Mucosa of descending colon (tissue), 3 donors: ENCODE measurements around the gene WFDC12. TPM values are rescaled to one million over a fixed set of nuclear protein-coding genes. Genes with fewer than 3 reads are reported as not detected.

Experiments used
- ATAC-seq: fragments of 200-7000 bp; cut with Tn5 transposase; one replicate; pipeline ENCODE4 v1.9.1; 2020; ENCODE audit warnings: mild to moderate bottlenecking, moderate library complexity
- DNase-seq, 3 donors: peaks; one replicate each; pipeline ENCODE4 v3.0.0-alpha.2; 2020
- H3K36me3 ChIP-seq: fragments of 200-600 bp; one replicate; pipeline ENCODE4 v1.8.0; 2021; ENCODE audit warnings: low read depth, mild to moderate bottlenecking
- H3K4me1 ChIP-seq: fragments of 200-600 bp; one replicate; pipeline ENCODE4 v1.8.0; 2021; ENCODE audit warnings: low read depth, mild to moderate bottlenecking
- H3K4me3 ChIP-seq: fragments of 200-600 bp; one replicate; pipeline ENCODE4 v1.8.0; 2021; ENCODE audit warnings: mild to moderate bottlenecking
- H3K9me3 ChIP-seq: fragments of 200-600 bp; one replicate; pipeline ENCODE4 v1.8.0; 2021; ENCODE audit warnings: mild to moderate bottlenecking
- intact Hi-C, 2 donors: fragments of 100-400 bp; cut with DNase I in 1 of 2; cut with micrococcal nuclease in 1 of 2; formaldehyde crosslinking; loops; one replicate each; pipeline versions ENCODE4 v1.11.0 to v1.11.1; 2022; cut with DNase I, micrococcal nuclease
- long read RNA-seq, 2 donors: library from polyadenylated mRNA; unstranded; transcript quantifications; one replicate each; pipeline ENCODE4 v2.0.0, GENCODE V29; 2019 to 2021
- total RNA-seq, 3 donors: library from RNA; stranded (reverse); fragmentation: NEBNext Ultra II Directional in 2 of 3; extraction: Animal tissue kit (Norgen Biotek cat#: 25700) in 2 of 3; gene quantifications; one replicate each; pipeline versions ENCODE4 v1.2.1 to v1.2.4, GENCODE V29; 2021 to 2023
- TF ChIP-seq, protein P1 (sequence below): fragments of 200-600 bp; IDR thresholded peaks from one replicate; pipeline ENCODE4 v1.8.0; 2022; ENCODE audit warnings: antibody characterized with exemption, mild to moderate bottlenecking
- donor health status: DM: no; HTN: no; CAD: no; lungs with moderate emphysema.
- donor health status: DM: no; HTN: no; CAD: no.
- donor health status: DM: no; HTN: yes; CAD: no.

Gene WFDC12, protein sequence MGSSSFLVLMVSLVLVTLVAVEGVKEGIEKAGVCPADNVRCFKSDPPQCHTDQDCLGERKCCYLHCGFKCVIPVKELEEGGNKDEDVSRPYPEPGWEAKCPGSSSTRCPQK
- total RNA-seq, result not detected
- long read RNA-seq, donor 1, result 0 reads
- long read RNA-seq, donor 2, result 0 reads

DNA sequence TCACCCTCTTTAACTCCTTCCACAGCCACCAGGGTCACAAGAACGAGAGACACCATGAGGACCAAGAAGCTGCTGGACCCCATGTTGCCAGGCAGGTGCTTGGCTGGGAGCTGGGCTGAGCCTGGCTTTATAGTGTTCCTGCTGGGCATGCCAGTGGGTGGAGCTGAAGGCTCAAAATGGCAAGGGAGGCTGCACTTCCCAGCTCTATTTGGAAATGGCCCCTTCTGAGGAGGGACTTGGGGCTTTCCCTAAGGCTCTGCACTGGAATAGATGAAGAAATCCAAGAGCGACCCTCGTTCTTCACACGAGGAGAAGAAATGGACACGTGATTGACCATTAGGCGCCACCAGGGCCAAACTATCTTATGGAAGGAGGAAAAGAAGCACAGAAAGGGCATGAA is at the start of gene WFDC12:
WFDC12 (minus strand) TSS at position 101 of the 400 bp plus-strand sequence; CDS start at position 83, 18 bp downstream.
- H3K4me1 ChIP-seq, result no peaks in the 10 kb centered on the region
- no peak within 1 kb of the TSS for H3K4me3 ChIP-seq
- DNase-seq, result no peak
- intact Hi-C loops, result no loop called here
- no peaks in the 10 kb centered on the region for H3K36me3 ChIP-seq
- no peak for ATAC-seq
- no peaks in the 10 kb centered on the region for H3K9me3 ChIP-seq
- TF ChIP-seq, protein P1, sequence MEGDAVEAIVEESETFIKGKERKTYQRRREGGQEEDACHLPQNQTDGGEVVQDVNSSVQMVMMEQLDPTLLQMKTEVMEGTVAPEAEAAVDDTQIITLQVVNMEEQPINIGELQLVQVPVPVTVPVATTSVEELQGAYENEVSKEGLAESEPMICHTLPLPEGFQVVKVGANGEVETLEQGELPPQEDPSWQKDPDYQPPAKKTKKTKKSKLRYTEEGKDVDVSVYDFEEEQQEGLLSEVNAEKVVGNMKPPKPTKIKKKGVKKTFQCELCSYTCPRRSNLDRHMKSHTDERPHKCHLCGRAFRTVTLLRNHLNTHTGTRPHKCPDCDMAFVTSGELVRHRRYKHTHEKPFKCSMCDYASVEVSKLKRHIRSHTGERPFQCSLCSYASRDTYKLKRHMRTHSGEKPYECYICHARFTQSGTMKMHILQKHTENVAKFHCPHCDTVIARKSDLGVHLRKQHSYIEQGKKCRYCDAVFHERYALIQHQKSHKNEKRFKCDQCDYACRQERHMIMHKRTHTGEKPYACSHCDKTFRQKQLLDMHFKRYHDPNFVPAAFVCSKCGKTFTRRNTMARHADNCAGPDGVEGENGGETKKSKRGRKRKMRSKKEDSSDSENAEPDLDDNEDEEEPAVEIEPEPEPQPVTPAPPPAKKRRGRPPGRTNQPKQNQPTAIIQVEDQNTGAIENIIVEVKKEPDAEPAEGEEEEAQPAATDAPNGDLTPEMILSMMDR, result no peak

DNA sequence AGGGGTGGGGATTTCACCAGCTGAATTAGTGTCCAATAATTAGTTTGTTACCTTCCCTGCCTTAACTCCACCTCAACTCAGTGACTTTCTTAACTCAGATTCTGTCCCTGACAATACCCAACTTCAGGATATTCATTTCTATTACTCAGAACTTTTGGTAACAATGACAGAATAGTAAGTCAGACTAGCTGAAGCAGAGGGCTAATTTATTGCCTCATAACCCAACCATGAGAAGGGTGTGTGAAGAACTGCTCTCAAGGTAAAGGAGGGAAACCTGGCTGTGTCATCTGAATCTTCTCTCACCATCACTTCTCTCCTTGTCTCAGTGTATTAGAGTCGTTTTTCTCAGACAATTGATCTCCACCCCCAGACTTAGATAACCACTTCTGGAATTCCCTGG is 49.3 kb upstream of the WFDC12 start:
- peaks cover 2% of the 10 kb centered on the region for H3K4me1 ChIP-seq
- no peak for DNase-seq
- TF ChIP-seq, protein P1, result no peak
- H3K9me3 ChIP-seq, result no peaks in the 10 kb centered on the region
- ATAC-seq, result no peak
- intact Hi-C loops, result no loop called here
- no peak overlapping the region for H3K4me3 ChIP-seq
- H3K36me3 ChIP-seq, result no peaks in the 10 kb centered on the region

DNA sequence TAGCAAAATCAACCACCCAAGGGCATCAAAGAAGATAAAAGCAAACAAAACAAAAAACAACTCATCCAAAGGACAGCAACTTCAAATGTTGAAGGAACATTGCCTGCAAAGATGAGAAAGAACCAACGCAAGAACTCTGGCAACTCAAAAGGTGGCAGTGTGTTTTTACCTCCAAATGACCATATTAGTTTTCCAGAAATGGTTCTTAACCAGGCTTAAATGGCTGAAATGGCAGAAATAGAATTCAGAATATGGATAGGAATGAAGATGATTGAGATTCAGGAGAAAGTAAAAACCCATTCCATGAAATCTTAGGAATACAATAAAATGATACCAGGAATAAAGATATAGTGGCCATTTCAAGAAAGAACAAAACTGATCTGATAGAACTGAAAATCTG is 40.6 kb upstream of the WFDC12 start:
- Histone ChIP-seq H3K9me3 (peaks cover 3% of the 10 kb centered on the region), H3K36me3 (no peaks in the 10 kb centered on the region), H3K4me3 (no peak overlapping the region), H3K4me1 (peaks cover 8% of the 10 kb centered on the region)
- ATAC-seq (no peak), DNase-seq (no peak)
- intact Hi-C loops, result no loop called here
- TF ChIP-seq, protein P1, result no peak

DNA sequence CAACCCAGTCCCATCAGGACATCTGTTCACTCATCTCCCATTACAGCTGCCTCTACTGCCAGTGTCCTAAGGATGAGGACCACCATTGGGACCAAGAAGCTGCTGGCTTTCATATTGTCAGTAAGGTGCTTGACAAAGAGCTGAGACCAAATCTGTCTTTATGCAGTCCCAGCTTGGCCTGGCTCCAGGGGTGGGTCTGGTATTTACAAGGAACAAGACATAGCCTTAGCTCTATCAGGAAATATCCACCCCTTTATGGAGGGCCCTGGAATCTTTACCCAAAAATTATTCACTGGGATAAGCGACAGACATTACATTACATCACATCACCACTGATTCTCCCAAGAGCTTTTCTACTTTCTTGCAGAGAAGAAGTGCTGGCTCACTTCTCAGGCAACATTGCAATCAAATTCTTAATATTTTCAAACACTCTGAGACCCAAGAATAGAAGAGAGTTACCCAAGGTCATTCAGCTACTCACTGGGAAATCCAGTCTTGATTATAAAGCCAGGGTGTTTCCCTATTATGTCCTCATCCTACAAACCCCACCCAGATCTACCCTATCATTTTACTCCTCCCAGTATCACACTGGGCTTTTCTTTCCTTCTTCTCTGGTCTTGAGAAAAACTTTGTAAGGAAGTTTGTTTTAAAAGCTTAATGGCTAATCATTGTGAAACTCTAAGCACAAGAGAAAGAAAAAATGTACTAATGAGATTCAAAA is 39.0 kb upstream of the WFDC12 start:
- intact Hi-C loops, result no loop called here
- DNase-seq (peak; percentile 83 to 86 (median 85)), ATAC-seq (peak; percentile 97)
- Histone ChIP-seq H3K9me3 (peaks cover 11% of the 10 kb centered on the region), H3K4me1 (peaks cover 8% of the 10 kb centered on the region), H3K36me3 (no peaks in the 10 kb centered on the region), H3K4me3 (no peak overlapping the region)
- TF ChIP-seq, protein P1, result no peak

DNA sequence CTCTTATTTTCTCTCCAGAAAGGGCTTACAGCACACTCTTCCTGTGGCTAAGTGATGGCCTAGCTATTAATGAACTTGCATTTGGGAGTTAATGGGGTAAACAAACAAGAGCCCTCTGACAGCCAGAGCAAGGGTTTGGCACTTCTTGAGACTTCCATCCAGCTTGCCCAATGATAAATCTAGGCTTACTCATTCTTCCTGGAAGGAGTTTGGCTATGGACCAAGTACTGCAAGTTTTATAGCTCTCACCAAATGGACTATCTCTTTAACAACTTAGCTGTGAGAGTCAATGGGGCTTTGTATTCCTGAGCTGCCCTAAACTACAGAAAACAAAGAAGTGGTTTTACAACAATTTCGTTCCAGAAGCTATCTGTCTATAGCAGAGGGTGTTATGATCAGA is 33.7 kb upstream of the WFDC12 start:
- Histone ChIP-seq H3K4me3 (no peak overlapping the region), H3K36me3 (no peaks in the 10 kb centered on the region), H3K4me1 (peaks cover 8% of the 10 kb centered on the region), H3K9me3 (peaks cover 18% of the 10 kb centered on the region)
- TF ChIP-seq, protein P1, result no peak
- peak; percentile 98 for ATAC-seq
- intact Hi-C loops, result no loop called here
- peak in 1 of 3 donors; percentile 70 for DNase-seq
